GM21515 (cell line): ENCODE measurements around the gene PMPCA.
A peak's percentile ranks its signal among the peaks of the same experiment; 100 is the strongest.
"Not testable (repeated sequence)": the region's sequence is repeated elsewhere in the genome, so short reads cannot be mapped to it uniquely, and the experiment has no call there.

Experiments
- ATAC-seq: cut with Tn5 transposase; IDR thresholded peaks from one replicate; pipeline ENCODE4 v1.9.1; 2021; ENCODE audit not compliant: unreplicated experiment

PMPCA gene

GRCh38 chr9:136393531-136393930 lies 16.9 kb upstream of the PMPCA start:
- no peak for ATAC-seq

DNA sequence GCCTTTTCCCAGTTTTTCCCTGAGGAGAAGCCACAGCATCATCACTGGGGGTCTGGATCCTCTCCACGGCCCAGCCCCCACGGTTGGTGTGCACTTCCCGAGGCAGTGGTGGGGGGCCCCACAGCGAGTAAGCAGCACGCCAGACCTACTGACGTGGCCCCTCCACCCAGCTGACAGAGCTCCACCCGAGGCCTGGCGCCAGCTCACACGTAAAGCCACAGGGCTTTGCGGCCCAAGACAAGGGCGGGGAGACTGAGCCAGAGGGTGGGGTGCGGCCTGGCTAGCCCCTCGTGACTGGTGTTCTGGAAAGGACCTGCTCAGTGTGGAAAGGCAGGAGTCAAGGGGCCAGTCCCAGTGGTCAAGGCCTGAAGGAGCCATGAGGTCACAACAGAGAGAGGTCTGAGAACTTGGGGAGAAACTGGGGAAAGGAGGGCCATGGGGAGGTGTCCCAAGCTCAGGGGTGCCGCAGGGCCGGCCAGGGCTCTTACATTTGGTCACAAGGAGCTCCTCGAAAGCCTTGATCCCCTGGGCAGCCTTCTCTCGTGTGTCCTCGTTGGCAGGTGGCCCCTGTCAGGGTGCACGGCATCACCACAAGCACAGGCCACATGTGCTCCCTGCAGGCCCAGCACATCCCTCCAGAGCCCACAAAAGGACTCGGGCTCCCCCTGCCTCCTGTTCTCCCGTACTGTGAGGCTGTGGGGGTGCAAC lies 16.0 kb upstream of the PMPCA start:
- no peak for ATAC-seq

- no peak for ATAC-seq
Measured at GRCh38 chr9:136395020-136395340, 15.5 kb upstream of the PMPCA start.

DNA sequence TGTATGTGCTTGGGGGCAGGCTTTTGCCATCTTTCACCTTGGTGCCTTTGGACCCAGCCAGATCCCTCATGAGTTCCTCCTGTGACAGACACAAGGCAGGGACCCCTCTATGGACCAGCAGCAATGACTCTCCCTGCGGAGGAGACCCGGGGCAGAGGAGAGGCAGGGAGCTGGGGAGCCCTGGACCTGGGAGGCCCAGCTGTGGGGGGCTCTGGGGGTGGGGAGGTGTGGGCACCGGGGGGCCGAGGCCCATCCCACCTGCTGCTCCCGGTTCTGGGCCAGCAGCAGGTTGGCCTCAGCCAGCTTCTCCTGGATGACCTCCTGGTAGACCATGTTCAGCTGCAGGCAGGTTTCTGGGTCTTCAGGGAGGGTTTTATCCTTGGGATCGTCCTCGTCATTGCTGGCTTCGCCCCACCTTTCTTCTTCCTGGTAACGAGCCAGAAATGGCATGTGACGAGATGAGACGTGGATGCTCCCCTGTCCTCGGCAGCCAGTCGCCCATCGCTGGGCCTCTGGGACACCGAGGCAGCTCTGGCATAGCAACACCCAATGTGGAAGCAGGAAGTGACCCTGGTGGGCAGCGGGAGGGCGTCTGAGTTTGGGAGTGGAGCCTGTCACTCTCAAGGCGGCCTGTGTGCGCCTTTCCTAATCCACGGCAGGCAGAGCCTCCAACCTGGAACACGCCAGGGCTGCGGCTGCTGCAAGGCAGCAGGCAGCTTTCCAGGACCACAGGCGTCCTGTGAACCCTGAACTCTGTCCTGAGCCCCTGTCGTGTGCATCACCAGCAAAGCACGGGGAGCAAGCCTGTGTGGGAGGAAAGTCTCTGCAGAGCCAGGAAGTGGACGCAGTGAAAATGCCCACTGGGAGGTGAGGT lies 14.9 kb upstream of the PMPCA start:
- no peak for ATAC-seq

DNA sequence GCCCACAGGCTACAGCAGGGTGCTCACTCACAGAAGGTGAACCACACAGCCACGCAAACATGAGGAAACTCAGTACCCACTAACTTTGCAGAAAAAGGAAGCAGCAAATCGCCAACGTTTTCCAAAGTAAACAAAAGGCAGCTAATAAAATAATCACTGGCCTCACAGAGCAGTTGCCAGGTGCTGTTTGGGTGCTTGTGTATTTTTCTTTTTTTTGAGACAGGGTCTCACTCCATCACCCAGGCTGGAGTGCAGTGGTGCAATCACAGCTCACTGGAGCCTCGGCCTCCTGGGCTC lies 14.3 kb upstream of the PMPCA start:
- ATAC-seq, result no peak

GRCh38 chr9:136397643-136398042 lies 12.8 kb upstream of the PMPCA start:
- ATAC-seq, result no peak

DNA sequence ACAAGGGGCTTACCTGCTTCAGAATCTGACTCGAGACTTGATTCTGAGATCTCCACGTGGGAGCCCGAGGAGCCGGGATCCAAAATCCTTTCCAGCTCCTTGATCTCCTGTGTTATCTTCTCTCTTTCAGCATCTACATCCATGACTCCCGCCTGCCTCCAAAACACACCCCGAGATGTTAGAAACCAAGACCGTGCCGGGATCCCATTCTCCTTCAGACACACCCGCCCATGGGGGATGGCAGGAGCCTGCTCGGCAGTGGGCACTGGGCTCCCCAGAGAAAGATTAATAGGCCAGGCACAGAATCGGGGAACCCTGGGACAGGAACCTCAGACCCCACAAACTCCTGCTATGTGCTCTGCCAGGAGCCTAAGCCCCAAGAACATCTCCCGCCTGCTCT lies 12.2 kb upstream of the PMPCA start:
- ATAC-seq, result no peak

GRCh38 chr9:136399176-136400037 lies 11.1 kb upstream of the PMPCA start:
- peak; percentile 26 for ATAC-seq

- ATAC-seq, result peak; percentile 49
Measured at GRCh38 chr9:136400038-136400834, 10.2 kb upstream of the PMPCA start, which contains the start of gene SNAPC4. Gene SNAPC4, minus strand, starts transcription at chr9:136400170. Its CDS starts 1,742 bp downstream, at chr9:136398428.

DNA sequence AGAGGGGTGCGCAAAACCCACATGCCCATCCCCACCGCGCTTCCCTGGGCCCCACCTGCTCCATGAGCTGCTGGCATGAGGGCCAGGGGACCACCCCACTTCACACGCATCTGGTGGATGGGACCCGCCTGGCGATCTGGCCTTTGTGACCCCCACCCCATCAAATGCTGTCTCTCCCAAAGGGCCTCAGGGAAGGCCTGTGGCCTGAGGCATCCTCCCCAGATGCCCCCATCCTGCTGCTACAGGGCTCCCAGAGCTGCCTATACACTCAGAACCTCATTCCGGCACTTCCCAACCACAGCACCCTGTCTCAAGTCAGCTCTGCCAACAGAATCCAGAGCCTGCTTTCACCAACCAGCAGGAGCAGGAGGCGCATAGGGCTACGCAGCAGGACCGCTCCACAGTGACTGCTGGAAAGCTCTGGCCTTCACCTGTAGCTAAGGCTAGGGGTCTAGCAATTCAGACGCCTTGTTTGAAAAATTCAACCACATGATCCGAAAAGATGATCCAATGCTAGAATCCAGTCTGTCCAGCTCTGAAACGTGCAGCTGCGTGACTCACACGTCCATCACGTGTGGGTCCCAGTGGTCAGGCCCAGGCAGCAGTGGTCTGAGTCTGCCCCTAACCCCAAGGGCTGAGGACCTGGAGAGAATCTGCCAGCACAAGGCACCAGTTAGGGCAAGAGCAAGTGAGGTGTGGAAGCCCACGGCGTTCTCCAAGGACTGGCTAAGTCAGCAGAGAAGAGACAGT lies 9.1 kb upstream of the PMPCA start:
- no peak for ATAC-seq

DNA sequence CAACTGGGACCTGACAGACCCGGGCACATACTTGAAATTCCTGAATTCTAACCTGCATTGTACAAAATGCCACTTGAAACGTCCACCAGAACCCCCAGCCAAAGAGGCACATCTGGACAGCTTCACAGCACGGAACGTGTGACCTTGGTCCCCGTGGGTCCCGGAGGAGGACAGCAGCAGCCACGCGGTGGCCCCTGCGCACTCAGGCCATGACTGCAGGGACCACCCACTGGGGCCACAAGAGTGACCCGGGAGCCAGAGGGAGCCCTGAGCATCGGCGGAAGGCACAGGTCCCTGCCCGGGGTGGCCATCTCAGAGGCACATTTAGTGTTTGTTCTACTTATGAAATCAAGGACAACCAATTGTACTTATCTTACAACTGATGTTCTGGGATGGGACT lies 8.4 kb upstream of the PMPCA start:
- ATAC-seq, result no peak

DNA sequence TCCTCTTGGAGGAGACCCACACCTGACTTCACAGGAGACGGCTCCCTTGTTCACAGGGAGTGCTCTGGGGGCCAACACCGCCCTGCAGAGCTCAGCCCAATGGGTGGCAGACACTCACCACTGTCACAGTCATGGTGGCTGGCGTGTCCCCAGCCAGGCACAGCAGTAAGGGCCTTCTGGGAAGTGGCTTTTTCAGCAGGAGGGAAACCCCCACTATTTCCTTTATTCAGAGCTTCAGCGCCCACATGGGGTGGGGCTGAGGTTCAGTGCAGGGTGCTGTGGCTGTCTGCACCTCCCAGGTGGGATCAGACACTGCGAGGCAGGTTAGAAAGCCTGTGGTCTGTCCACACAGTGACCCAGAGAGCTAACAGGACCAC lies 6.9 kb upstream of the PMPCA start:
- no peak for ATAC-seq

GRCh38 chr9:136403915-136404800 lies 6.3 kb upstream of the PMPCA start:
- no peak for ATAC-seq

DNA sequence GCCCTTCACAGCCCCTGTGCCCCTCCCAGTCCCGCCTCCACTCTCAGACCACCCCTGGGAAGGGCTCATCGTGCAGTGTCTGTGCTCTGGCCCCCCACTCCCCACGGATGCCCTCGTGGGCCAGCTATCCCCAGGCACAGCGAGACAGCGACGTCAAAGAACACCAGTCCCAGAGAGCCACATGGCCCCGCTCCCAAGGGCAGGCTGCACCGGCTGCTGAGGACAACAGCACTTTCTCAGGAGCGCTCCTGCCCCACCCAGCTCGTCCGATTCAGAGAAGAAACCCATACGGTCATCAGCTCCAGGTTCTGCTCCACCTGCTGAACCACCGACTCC lies 5.7 kb upstream of the PMPCA start:
- no peak for ATAC-seq

GRCh38 chr9:136405481-136405880 lies 5.0 kb upstream of the PMPCA start:
- no peak for ATAC-seq

DNA sequence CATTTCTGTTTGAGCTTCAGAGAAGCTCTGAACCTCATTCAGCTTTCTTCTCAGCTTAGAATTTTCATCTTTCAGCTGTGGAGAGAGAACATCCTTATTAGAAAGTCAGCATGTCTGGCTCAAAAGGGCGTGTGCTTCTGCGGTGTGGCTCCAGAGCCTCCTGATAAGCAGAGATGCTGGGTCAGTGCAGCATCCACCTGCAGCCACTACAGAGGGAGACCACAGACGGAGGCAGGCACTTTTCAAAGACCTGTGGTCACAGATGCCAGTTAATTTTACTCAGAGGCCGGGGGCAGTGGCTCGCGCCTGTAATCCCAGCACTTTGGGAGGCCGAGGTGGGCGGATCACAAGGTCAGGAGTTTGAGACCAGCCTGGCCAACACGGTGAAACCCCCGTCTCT lies 4.6 kb upstream of the PMPCA start:
- not testable (repeated sequence) for ATAC-seq

DNA sequence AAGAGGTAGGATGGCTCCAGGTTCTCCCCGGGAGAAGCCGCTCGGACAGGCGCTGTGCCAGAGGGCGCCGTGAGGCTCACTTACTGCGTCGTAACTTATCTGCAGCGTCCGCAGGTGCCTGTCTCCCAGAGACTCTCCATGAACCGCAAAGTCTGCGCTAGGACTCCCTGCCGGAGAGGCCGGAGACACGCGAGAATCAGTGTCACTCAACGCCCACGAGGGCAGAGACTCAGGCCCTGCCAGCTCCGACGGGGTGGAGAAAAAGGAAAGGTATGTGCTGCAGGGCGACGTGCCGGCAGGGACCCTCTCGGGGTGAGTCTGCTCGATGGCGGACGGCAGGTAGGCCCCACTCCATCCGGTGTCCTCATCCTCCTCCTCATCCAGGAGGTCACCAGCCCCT lies 3.4 kb upstream of the PMPCA start:
- not testable (repeated sequence) for ATAC-seq

- no peak for ATAC-seq
Measured at GRCh38 chr9:136407911-136408310, 2.5 kb upstream of the PMPCA start.
